HG03558 (cell line): Measurements from ENCODE around the gene LENG8.
"Not testable (repeated sequence)": the region's sequence is repeated elsewhere in the genome, so short reads cannot be mapped to it uniquely, and the experiment has no call there.

Experiments
- ATAC-seq: cut with Tn5 transposase; IDR thresholded peaks from one replicate; pipeline ENCODE4 v1.9.1; 2021; ENCODE audit warnings: moderate number of reproducible peaks; ENCODE audit not compliant: unreplicated experiment; ENCODE audit errors: extremely low read depth

LENG8 gene

DNA sequence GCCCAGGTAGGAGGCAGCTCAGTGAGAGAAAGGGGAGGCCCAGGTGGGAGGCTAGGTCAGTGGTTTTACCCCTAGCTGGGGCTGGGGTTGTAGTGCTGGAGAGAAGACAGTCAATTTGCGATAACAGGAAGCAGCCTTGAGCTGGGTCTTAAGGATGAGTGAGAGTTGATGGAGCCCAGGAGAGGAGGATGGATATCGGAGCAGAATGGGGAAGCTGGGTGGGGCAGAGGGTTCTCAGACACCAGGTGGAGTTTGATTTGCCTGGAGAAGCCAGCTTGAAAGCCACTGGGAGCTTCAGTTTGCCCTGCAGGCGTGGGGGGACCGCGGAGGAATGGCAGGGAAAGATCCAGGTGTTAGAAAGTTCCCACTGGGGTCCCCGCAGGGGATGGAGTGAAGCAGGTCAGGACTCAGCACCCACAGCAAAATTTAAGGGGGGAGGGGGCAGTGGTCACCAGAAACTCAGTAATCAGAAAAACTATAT lies 24.9 kb downstream of the LENG8 start:
- ATAC-seq = no peak

DNA sequence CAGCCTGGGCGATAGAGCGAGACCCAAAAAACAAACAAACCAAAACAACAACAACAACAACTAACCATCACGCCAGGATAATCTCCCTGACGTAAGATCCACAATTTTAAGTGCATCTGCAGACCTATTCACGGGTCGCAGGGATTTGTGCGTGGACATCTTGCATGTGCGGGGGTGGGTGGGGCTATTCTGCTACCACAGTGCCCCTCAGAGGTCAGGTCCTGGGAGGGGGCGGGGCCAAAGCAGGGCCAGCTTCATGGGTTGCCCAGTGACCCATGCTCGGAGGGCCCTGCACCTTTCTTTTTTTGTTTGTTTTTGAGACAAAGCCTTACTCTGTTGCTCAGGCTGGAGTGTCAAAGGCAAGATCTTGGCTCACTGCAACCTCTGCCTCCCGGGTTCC lies 26.7 kb downstream of the LENG8 start:
- ATAC-seq = no peak

DNA sequence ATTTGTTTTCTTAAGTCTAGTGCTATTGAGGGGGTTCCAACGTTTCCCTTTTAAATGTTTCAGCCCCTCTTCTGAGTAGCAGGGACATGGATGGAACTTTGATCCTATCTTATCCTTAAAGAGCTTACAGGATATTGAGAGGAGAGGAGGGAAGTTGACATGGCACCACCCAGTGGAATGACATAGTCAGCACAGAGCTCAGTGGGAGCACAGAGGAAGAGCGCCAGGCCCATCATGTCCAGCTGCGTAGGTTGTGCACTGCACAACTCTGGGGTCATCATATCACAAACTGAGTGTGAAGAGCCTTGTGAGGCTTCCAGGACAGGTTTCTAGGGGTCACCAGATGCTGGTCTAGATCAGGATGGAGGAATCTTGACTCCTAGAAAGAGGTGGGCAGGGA lies 28.7 kb downstream of the LENG8 start:
- ATAC-seq = no peak

DNA sequence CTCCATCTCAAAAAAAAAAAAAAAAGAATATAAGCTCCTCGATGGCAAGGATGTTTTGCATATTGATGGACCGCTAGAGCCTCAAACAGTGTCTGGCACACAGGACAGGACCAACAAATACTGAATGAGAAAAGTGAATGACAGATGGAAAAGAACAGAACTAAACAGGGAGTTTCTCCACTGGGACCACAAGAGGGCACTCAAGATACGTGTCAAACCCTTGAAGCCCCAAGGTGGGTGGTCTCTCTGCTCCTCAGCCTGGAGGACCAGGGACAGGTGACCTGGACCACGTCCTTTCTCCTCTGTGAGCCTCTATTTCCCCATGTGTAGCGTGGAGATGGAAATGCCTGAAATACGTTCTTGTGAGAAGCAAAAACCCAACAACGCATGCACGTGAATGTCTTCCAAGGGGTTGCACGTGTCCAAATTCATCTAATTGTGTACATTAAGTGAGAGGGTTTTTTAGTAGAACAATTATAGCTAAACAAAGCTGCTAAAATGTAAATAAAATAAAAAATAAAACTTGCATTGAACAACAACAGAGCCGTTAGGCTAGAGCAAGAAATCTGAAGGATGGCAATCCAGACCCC lies 29.8 kb downstream of the LENG8 start:
- no peak for ATAC-seq

DNA sequence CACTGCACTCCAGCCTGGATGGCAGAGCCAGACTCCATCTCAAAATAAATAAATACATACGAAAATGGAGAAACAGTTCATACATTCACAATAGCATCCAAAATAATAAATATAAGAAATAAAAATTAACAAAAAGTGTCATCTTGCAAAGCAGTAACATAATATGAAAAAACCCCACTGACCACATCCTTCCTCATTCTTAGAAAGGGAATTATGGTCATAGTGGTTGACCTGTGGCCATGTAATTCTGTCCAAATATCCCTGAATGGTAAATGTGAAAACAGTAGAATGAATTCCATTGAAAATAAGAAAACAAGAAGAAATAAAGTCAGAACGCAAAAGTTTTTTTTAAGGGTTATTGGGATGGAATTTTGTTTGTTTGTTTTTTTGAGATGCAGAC lies 31.1 kb downstream of the LENG8 start:
- ATAC-seq = no peak

DNA sequence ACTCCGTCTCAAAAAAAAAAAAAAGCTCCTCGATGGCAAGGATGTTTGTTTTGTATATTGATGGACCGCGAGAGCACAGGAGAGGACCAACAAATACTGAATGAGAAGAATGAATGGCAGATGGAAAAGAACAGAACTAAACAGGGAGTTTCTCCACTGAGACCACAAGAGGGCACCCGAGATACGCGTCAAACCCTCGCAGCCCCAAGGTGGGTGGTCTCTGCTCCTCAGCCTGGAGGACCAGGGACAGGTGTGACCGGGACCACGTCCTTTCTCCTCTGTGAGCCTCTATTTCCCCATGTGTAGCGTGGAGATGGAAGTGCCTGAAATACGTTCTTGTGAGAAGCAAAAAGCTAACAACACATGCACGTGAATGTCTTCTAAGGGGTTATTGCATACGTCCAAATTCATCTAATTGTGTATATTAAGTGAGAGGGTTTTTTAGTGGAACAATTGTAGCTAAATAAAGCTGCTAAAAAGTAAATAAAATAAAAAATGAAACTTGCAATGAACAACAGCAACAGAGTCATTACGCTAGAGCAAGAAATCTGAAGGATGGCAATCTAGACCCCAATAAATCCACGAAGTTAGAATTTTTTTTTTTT lies 32.4 kb downstream of the LENG8 start:
- no peak for ATAC-seq

DNA sequence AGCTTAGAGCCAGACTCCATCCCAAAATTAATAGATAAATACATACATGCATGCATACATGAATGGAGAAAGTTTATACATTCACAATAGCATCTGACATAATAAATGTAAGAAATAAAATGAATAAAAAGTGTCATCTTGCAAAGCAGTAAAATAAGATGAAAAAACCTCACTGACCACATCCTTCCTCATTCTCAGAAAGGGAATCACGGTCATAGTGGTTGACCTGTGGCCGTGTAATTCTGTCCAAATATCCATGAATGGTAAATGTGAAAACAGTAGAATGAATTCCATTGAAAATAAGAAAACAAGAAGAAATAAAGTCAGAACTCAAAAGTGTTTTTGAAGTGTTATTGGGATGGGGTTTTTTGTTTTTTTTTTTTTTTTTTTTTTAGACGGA lies 33.9 kb downstream of the LENG8 start:
- ATAC-seq = no peak

DNA sequence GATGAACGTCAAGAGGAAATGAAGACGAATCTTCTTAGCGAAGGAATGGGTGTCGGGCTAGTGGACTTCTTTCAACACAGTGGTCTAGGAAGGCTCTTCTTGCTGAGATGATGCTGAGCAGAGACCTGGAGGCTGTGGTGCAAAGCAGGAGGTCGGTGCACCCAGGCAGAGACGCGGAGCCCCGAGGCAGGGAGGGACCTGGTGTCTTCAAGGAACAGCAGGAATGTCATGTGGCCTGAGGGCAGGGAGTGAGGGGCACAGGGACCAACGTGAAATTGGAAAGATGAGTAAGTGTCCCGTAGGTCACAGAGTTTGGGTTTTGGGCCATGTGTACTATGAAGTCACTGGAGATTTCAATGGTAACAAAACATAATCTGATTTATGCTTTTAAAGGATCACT lies 35.5 kb downstream of the LENG8 start:
- ATAC-seq = no peak

DNA sequence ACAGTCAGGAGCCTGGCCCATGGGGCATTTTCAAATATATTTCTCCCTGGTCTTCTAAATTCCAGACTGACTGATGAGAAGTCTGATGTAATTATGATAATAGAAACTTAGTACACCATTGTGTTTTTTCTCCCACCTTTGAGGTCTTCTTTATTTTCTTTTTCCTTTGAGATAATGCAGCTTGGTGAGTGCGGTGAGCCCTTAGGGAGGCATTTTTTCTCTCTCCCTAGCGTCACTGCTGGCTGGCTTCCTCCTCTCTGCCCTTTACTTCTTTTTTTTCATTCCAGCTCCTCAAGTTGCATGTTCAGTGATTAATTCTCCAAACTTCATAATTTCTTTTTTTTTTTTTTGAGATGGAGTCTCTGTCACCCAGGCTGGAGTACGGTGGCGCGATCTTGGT lies 36.9 kb downstream of the LENG8 start:
- no peak for ATAC-seq

DNA sequence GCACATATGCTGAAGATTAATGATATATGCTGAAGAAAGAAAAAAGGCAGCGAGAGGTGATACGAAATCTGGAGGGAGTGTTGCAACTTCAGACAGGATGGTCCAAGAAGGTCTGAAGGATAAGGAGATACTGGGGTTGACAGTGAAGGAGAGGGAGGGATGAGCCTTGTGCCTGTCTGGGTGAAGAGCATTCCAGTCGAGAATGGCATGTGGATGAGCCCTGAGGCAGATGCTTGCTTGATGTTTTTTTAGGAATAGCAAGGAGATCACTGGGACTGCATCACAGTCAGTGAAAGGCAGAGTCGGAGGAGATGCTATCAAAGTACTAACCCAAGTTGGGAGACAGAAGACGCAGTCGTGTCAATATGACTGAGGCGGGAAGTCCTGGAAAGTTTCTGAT lies 40.3 kb downstream of the LENG8 start:
- ATAC-seq = no peak

DNA sequence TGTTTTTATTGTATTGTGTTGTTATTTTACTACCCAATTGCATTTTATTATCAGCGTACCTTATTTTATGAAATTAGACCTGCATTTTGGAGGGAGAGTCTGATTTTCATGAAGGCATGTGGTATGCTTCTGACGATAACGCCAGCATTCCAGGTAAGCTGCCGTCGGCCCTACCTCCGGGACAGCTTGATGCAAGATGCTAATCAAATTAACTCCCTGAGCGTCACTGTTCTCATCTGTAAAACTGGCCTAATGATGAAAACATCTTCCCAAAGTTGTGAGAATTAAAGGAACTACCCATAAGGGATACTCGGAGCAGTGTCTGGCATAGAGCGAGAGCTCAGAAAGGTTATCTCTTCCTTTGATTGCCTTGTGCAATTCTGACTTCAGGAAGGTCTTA lies 40.8 kb downstream of the LENG8 start:
- ATAC-seq = no peak

DNA sequence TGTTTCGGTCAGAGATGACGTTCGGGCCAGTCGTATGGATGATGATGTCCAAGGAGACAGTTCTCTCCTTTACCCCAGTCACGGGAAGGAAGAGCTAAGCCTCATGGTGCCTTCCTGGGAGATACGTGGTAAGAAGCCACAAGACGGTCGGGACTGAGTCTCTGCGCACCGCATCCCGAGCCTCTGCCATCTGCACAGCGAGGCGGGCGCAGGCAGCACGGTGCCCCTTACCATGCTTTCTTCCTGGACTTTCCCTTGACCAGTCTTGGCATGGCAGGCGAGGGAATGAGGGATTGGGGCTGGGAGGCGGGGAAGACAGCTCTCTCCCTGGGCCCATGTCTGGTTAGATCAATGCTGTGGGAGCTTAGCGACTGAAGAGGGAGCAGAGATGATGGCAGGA lies 43.6 kb downstream of the LENG8 start:
- ATAC-seq = no peak

DNA sequence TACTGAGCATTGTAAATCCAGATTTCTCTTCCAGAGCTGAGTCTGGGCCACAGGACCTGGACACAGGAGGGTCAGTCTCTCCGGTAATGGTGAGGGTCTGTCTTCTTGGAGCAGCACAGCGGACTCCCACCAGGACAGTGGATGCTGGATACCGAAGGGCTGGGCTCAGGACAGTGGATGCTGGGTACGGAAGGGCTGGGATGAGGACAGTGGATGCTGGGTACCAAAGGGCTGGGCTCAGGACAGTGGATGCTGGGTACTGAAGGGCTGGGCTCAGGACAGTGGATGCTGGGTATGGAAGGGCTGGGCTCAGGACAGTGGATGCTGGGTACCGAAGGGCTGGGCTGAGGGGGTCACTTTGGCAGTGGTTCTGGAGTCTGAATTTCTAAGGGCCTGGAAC lies 44.1 kb downstream of the LENG8 start:
- ATAC-seq = not testable (repeated sequence)

DNA sequence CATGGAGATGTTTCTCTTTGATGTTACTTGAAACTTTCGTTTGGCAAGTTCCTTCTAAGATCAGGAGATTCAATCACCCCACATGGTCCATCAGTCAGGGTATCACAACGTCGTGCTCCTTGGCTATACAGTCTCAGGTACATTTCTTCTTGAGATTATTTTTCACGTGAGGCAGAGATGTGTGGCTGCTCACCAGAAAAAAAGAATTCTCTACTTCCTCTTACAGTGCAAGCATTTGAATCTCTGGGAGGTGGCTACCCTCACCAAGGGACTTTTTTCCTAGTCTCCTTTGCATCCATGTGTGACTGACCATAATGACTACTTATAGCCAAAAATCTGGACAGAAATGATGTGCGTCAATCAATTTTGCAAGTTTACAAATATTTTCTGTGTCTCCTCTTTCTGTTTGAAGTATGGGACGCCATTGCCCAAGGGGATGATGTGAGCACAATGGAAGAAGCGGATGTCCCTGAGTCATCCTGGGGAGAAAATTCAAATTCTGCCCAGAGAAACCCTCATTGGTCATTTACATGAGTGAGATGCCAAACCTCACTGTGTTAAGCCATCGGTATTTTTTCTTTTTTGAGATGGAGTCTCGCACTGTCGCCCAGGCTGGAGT lies 45.1 kb downstream of the LENG8 start:
- no peak for ATAC-seq

DNA sequence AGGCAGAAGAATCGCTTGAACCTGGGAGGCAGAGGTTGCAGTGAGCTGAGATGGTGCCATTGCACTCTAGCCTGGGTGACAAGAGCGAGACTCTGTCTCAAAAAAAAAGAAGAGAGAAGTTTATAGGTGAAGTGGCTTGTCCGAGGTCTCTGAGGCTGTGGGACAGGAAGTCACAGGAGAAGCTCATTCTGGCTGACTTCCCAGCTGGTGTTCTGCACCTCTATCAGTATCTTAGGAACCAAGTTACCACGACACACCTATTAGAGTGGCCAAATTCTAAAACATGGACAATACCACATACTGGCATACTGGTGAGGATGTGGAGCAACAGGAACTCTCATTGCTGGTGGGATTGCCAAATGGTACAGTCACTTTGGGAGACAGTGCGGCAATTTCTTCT lies 46.3 kb downstream of the LENG8 start:
- not testable (repeated sequence) for ATAC-seq

DNA sequence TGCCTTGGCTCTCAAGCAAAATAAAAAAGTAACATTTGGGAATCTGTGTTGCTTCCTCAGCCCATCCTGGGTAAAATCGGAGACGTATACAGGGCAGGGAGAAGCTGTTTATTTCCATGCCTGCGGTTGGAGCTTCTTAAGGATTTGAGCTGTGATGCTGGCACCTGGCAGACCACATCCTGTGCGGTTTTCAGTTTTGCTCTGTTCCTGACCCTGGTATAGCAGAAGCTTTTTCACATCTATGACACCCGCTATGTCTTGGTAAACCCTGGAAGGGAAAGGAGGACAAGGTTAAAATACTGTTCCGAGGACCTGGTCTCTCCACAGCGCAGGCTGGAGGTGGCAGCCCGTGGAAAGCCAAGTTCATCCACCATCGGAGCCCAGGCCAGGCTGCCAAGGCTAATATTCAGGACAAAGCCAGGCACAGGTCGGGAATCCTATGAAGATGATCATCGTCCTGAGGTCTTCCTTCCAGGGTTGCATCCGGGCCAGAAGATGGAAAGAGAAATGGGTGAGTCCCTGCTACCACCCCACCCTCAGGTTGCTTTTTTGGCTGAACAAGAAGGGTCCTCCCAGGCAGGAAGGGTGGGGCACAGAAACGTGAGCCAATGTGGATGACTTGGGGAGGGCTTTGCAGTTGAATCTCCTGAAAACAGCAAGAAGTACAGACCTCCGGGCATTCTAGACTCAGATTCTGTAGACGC lies 48.9 kb downstream of the LENG8 start:
- not testable (repeated sequence) for ATAC-seq

DNA sequence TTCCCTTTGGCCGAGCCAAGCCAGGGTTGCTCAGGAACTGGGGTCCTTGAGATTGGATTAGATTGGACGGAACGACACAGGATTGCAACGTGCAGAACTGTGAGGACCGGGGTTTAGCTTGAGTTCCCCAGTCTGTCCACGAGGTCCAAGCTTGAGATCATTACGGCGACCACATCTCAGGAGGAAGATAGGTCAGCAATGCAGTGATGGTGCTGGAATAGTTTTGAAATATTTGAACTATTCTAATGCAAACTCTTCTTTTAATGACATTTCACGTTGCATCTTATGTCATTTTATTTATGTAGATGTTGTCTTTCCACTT lies 49.4 kb downstream of the LENG8 start:
- not testable (repeated sequence) for ATAC-seq

DNA sequence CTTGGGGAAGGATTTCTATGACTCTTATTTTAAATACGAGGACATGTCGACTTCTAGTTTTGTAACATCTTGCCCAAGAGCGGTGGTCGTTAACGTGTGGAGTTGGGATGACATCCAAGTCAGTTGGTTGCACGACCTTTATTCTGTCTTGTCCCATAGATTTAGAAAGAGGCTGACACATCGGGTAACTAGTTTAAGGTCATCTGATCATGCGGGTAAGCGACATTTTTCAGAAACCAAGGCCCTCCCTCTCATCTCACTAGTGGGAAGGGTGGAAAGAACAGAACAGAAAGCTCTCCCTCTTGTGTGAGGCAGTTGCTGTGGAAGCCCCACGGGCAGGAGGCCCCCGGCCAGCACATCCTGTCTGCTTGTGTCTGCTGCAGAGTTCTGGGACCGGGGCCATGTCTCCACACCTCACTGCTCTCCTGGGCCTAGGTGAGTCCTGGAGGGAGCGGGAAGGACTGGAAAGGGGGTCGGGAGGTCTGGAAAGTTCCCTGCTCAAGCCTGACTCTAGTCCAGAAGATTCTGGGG lies 53.6 kb downstream of the LENG8 start, which contains the start of gene LAIR2:
LAIR2 (plus strand) TSS at position 314 of the 531 bp plus-strand sequence; CDS start at position 402, 88 bp downstream.
- no peak for ATAC-seq

DNA sequence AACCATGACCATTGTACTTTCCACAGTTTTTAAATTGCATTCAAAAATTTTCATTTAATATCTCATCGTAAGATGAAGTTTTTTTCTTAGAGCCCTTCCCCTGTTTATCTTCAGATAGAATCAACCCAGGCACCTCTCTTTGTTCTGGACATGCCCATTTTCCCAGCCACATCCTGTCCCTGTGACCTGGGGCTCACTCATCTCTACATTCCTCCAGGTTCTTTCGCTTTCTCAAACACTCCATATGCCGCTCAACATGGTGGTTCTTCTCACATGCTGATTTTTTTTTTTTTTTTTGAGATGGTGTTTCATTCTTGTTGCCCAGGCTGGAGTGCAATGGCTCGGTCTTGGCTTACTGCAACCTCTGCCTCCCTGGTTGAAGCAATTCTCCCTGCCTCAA lies 56.5 kb downstream of the LENG8 start:
- ATAC-seq = not testable (repeated sequence)

DNA sequence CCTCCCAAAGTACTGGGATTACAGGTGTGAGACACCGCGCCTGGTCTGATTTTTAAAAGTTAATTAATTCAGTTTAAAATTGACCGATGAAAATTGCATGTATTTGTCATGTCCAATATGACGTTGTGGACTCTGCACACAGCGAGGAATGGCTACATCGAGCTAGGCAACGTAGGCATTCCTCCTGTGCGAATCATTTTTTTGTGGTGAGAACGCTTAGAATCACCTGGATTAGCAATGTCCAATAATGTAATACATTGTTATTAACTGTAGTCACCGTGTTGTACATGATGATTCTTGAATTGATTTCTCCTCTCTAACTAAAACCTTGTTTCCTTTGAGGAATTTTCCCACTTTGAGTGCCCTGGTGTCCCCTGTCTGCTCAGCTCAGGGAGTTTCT lies 57.1 kb downstream of the LENG8 start:
- no peak for ATAC-seq
